Measurements from ENCODE around the gene GRK3.

DNA sequence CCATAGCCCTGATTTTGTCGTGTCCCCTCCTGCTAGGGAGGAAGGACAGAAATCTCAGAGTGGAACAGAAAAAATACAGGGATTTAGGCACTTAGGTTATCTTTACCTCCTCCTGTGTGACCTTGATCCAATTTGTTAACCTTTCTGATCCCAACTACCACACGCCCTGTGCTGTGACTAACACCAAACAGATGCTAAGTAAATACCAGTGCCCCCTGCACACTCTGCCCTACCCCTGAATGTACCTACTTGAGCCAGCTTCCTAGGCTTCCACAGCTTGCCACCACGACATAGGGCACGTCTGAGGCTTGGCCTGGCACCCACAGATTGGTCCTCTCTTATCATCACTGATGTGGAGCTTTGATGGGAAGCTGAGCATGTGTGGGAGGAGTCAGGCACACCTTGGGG, 186.7 kb downstream of the GRK3 start:
- TF ChIP-seq MYC (IDR thresholded peaks at IDR 0.05; ENCODE audit: low read depth, low read length) (no peak), POLR2A (IDR thresholded peaks at IDR 0.05; ENCODE audit: extremely low read depth, insufficient read length) (no peak), MAX (IDR thresholded peaks at IDR 0.05; ENCODE audit: low read depth, low read length) (no peak)
- TF ChIP-seq, protein P1, sequence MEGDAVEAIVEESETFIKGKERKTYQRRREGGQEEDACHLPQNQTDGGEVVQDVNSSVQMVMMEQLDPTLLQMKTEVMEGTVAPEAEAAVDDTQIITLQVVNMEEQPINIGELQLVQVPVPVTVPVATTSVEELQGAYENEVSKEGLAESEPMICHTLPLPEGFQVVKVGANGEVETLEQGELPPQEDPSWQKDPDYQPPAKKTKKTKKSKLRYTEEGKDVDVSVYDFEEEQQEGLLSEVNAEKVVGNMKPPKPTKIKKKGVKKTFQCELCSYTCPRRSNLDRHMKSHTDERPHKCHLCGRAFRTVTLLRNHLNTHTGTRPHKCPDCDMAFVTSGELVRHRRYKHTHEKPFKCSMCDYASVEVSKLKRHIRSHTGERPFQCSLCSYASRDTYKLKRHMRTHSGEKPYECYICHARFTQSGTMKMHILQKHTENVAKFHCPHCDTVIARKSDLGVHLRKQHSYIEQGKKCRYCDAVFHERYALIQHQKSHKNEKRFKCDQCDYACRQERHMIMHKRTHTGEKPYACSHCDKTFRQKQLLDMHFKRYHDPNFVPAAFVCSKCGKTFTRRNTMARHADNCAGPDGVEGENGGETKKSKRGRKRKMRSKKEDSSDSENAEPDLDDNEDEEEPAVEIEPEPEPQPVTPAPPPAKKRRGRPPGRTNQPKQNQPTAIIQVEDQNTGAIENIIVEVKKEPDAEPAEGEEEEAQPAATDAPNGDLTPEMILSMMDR (IDR thresholded peaks at IDR 0.05; ENCODE audit: low read depth, low read length): no peak
